ENCODE data around the gene SHROOM3.

GRCh38 chr4:76665721-76666120 is 230.7 kb downstream of the SHROOM3 start:
- TF ChIP-seq POU6F1 (CRISPR knock-in tag; IDR thresholded peaks at IDR 0.05; ENCODE audit: borderline replicate concordance, low read depth) = no peak
- TF ChIP-seq SNAI2 (CRISPR knock-in tag; IDR thresholded peaks at IDR 0.05) = no peak
- no peak for TF ChIP-seq ZNF565 (CRISPR knock-in tag; conservative IDR thresholded peaks at IDR 0.05; ENCODE audit: low read depth)
- TF ChIP-seq CREB5 (CRISPR knock-in tag; IDR thresholded peaks at IDR 0.05; ENCODE audit: low read depth) = no peak
- TF ChIP-seq ZFP3 (CRISPR knock-in tag; IDR thresholded peaks at IDR 0.05) = no peak
- TF ChIP-seq ZC3H10 (CRISPR knock-in tag; IDR thresholded peaks at IDR 0.05) = no peak
- TF ChIP-seq ESRRG (CRISPR knock-in tag; IDR thresholded peaks at IDR 0.05) = no peak
- TF ChIP-seq TSHZ2 (CRISPR knock-in tag; IDR thresholded peaks at IDR 0.05) = no peak
- TF ChIP-seq CSRNP3 (CRISPR knock-in tag; IDR thresholded peaks at IDR 0.05) = no peak
